ENCODE data around the gene FAM168A.

DNA sequence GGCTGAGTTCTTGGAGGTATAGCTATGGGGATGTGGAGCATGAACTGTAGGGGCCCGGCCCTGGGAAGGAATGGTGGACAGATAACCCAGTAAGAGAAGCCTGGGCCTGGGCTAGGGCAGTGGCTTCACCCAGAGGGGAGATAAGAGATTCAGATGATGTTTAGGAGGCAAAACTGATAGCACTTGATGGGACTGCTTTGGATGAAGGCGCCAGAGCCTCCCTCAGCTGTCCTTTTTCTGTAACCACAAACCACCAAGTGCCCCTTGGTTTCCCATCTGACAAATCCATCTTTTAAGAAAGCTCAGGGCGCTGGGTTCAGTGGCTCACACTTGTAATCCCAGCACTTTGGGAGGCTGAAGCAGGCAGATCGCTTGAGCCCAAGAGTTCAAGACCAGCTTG lies 198.3 kb downstream of the FAM168A start:
- TF ChIP-seq, protein P1, sequence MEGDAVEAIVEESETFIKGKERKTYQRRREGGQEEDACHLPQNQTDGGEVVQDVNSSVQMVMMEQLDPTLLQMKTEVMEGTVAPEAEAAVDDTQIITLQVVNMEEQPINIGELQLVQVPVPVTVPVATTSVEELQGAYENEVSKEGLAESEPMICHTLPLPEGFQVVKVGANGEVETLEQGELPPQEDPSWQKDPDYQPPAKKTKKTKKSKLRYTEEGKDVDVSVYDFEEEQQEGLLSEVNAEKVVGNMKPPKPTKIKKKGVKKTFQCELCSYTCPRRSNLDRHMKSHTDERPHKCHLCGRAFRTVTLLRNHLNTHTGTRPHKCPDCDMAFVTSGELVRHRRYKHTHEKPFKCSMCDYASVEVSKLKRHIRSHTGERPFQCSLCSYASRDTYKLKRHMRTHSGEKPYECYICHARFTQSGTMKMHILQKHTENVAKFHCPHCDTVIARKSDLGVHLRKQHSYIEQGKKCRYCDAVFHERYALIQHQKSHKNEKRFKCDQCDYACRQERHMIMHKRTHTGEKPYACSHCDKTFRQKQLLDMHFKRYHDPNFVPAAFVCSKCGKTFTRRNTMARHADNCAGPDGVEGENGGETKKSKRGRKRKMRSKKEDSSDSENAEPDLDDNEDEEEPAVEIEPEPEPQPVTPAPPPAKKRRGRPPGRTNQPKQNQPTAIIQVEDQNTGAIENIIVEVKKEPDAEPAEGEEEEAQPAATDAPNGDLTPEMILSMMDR (IDR thresholded peaks at IDR 0.05), result no peak
- TF ChIP-seq POLR2A (IDR thresholded peaks at IDR 0.05), result no peak
